Measurements from ENCODE around the gene LMX1B.
"Not testable (repeated sequence)": the region's sequence is repeated elsewhere in the genome, so short reads cannot be mapped to it uniquely, and the experiment has no call there.

LMX1B gene

DNA sequence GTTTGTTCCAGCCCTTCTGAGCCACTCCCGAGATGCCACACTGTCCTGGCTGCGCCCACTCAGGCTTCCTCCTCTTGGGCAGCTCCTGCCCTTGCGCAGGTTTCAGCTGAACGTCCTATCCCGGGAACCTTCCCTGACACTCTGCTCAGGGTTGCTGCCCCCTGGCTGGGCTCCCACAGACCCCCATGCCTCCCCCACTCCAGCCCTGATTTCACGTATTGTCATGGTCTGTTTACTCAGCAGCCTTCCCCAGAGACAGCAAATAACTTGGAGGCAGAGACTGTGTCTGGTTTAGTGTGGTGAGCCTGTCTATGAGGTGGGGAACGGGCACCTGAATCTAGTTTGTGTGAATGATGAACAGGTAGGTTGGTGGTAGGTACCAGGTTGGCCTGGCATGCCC is 40.4 kb downstream of the LMX1B start:
- H3K27me3 ChIP-seq = peaks cover 96% of the 10 kb centered on the region
- H3K27ac ChIP-seq = no peak overlapping the region
- H3K4me3 ChIP-seq (ENCODE audit: low read depth in 1 of 2, low read length in 1 of 2) = no peak overlapping the region
- H3K9me3 ChIP-seq = no peaks in the 10 kb centered on the region
- H3K36me3 ChIP-seq = no peaks in the 10 kb centered on the region
- TF ChIP-seq, protein P1, sequence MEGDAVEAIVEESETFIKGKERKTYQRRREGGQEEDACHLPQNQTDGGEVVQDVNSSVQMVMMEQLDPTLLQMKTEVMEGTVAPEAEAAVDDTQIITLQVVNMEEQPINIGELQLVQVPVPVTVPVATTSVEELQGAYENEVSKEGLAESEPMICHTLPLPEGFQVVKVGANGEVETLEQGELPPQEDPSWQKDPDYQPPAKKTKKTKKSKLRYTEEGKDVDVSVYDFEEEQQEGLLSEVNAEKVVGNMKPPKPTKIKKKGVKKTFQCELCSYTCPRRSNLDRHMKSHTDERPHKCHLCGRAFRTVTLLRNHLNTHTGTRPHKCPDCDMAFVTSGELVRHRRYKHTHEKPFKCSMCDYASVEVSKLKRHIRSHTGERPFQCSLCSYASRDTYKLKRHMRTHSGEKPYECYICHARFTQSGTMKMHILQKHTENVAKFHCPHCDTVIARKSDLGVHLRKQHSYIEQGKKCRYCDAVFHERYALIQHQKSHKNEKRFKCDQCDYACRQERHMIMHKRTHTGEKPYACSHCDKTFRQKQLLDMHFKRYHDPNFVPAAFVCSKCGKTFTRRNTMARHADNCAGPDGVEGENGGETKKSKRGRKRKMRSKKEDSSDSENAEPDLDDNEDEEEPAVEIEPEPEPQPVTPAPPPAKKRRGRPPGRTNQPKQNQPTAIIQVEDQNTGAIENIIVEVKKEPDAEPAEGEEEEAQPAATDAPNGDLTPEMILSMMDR (IDR thresholded peaks at IDR 0.05) = no peak
- H3K4me1 ChIP-seq (ENCODE audit: control insufficient read depth in 1 of 2, insufficient read depth in 1 of 2, low read depth in 1 of 2, low read length in 1 of 2) = no peaks in the 10 kb centered on the region

DNA sequence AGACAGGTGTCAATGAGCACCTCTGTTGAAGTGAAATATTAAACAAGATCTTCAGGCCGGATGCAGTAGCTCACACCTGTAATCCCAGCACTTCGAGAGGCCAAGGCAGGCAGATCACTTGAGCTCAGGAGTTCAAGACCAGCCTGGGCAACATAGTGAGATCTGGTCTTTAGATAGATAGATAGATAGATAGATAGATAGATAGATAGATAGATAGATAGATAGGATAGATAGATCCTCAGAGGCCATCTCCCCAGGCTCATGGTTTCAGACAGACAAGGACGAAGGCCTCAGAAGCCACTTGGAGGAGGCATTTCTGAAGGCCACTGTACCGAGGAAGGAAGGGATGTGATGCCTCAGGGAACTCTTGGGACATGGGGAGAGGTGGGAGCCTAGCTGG is 42.5 kb downstream of the LMX1B start:
- not testable (repeated sequence) for H3K9me3 ChIP-seq; H3K36me3 ChIP-seq; H3K4me3 ChIP-seq (ENCODE audit: low read depth in 1 of 2, low read length in 1 of 2); H3K4me1 ChIP-seq (ENCODE audit: control insufficient read depth in 1 of 2, insufficient read depth in 1 of 2, low read depth in 1 of 2, low read length in 1 of 2); H3K27ac ChIP-seq
- H3K27me3 ChIP-seq = peaks cover 85% of the 10 kb centered on the region

DNA sequence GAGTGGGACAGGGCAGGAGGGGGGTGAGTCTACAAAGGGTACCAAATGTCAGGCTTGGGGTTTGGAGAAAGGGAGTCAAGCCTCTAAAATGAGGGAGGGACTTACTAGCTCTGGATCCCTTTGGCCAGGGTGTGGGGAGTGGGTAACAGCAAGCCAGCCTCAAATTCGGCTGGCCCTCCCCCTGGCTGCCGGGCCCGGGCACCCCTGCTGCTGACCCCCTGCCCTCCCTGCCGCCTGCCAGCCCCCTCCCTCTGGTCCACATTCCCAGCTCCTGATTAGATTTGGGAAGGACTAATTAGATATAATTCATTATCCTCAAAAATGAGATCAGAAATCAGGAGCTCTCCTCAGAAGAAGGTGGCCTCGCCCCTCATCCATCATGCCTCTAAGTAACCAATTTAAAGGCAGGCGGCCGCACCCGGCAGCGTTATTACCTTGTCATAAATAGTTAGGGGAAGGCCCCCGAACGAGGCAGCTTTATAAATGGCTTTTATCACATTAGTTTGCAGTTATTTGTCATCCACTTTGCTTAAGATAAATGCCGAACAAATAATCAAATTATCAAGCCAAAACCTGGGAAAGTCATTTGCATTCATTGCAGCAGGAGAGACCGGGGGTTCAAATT is 44.6 kb downstream of the LMX1B start:
- Histone ChIP-seq H3K4me3 (ENCODE audit: low read depth in 1 of 2, low read length in 1 of 2) (no peak overlapping the region), H3K36me3 (no peaks in the 10 kb centered on the region), H3K27ac (no peak overlapping the region), H3K9me3 (no peaks in the 10 kb centered on the region), H3K27me3 (peaks cover 73% of the 10 kb centered on the region), H3K4me1 (ENCODE audit: control insufficient read depth in 1 of 2, insufficient read depth in 1 of 2, low read depth in 1 of 2, low read length in 1 of 2) (no peaks in the 10 kb centered on the region)
- TF ChIP-seq, protein P1 (IDR thresholded peaks at IDR 0.05) = no peak

DNA sequence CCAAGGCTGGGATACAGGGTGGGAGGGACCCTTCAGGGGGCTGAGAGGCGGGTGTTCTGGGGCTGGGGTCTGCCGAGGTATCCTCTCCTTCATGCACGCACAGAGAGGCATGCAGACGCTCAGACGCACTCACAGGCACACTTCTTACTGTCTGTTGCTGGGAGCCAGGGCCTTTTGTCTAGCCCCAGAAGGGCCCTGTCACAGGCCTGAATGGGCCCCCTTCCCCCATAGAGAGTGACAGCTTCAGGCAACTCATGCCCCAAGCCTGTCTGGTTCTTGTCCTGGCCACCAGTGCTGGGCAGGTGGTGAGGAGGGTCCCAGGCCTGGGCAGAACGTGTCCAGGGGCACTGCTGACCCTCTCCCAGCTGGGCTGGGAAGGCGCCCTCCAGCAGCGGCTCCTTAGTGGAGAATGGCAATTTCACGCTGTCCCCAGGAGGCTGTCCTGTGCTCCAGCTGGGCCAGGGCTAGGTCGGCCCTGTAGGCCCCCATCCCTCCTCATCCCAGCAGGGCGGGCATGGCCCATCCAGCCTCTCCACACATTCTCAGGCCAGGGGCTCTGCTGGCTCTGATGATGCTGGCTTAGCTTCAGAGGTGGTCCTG is 45.3 kb downstream of the LMX1B start:
- no peaks in the 10 kb centered on the region for H3K36me3 ChIP-seq
- H3K4me1 ChIP-seq (ENCODE audit: control insufficient read depth in 1 of 2, insufficient read depth in 1 of 2, low read depth in 1 of 2, low read length in 1 of 2) = no peaks in the 10 kb centered on the region
- H3K27ac ChIP-seq = no peak overlapping the region
- peaks cover 73% of the 10 kb centered on the region for H3K27me3 ChIP-seq
- no peak overlapping the region for H3K4me3 ChIP-seq (ENCODE audit: low read depth in 1 of 2, low read length in 1 of 2)
- H3K9me3 ChIP-seq = no peaks in the 10 kb centered on the region
- TF ChIP-seq, protein P1 (IDR thresholded peaks at IDR 0.05) = no peak

DNA sequence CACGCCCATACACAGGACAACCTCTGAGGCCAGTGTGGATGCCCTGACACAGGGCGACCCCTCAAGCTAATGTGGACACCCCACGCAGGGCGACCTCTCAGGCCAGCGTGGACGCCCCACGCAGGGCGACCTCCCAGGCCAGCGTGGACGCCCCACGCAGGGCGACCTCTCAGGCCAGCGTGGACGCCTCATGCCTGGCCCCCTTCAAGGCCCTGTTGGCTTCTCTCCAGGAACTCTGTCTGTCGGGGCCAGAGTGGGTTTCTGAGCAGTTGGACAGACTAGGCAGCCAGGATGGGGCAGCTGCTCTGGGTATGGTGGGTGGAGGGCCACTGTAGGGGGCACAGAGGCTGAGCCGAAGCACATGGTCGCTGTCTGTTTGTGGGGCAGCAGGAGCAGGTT is 47.4 kb downstream of the LMX1B start:
- peaks cover 73% of the 10 kb centered on the region for H3K27me3 ChIP-seq
- no peak overlapping the region for H3K4me3 ChIP-seq (ENCODE audit: low read depth in 1 of 2, low read length in 1 of 2)
- no peak overlapping the region for H3K27ac ChIP-seq
- no peaks in the 10 kb centered on the region for H3K9me3 ChIP-seq
- no peaks in the 10 kb centered on the region for H3K4me1 ChIP-seq (ENCODE audit: control insufficient read depth in 1 of 2, insufficient read depth in 1 of 2, low read depth in 1 of 2, low read length in 1 of 2)
- H3K36me3 ChIP-seq = no peaks in the 10 kb centered on the region
- TF ChIP-seq, protein P1 (IDR thresholded peaks at IDR 0.05) = no peak

DNA sequence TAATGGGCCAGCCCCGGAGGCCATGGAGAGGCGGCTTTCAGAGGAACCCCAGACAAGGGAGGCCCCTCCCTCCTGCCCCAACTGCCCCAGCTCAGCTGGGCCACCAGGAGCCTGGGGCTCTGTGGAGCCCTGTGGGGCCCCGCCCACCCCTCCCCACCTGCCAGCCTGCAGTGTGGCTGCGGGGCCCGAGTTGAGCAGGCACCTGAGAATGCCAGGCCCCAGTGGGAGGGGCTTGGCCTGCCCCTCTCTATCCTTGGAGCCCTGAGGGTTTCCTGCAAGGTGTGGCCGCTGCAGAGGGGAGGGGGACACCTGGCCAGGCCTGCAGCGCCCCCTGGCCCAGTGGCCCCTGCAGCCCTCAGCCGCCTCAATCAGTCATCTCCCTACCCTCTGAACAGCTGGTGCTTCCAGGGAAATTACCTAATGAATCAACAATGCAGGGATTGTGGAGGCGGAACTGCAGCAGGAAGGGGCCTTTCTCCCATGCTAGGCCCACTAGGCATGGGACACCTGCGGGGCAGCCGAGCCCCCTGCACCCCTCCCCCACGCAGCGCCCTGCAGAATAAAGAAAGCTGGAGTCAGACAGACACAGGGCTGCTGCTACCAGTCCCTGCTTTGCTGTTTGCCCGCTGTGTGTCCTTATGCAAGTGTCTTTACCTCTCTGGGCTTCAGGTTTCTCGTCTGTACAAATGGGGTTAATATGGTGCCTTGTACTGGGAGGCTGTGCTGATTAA is 48.0 kb downstream of the LMX1B start:
- no peaks in the 10 kb centered on the region for H3K36me3 ChIP-seq
- no peaks in the 10 kb centered on the region for H3K4me1 ChIP-seq (ENCODE audit: control insufficient read depth in 1 of 2, insufficient read depth in 1 of 2, low read depth in 1 of 2, low read length in 1 of 2)
- H3K9me3 ChIP-seq = no peaks in the 10 kb centered on the region
- TF ChIP-seq, protein P1 (IDR thresholded peaks at IDR 0.05) = no peak
- no peak overlapping the region for H3K4me3 ChIP-seq (ENCODE audit: low read depth in 1 of 2, low read length in 1 of 2)
- peaks cover 73% of the 10 kb centered on the region for H3K27me3 ChIP-seq
- no peak overlapping the region for H3K27ac ChIP-seq
